NCI-H2081 (cell line): ENCODE measurements around the gene ZNF253.
"Not testable (repeated sequence)": the region's sequence is repeated elsewhere in the genome, so short reads cannot be mapped to it uniquely, and the experiment has no call there.

Experiments
- DNase-seq, 2 experiments: peaks; one replicate each; lab custom pipeline; 2025; lab: John Stamatoyannopoulos, UW

Gene ZNF253

DNA sequence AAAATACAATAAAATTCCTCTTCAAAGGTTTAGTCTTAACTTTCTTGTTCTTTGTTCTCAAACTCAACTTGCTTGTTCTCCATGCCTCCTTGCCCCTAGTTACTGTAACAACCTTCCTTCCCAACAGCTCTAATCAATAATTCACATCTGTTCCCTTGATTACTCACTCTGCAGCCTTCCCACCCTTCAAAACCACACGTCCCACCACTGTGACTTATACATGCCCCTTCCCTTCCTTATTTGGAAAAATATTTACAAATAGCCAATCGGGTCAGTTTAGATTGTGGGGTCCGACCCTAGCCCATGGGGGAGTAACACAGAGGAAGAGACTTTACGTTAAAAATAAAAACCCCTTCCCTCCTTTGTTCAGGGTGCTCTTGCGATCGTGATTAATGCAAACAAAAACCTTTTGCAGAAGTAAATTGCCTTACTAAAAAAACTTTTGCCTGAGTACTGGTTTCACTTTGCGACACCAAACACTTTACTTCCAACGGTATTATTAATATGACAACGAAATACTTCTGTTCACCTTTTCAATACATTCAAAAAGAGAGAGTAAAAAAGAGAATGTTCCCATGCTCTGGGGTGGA lies 34.6 kb downstream of the ZNF253 start:
- DNase-seq = no peak

DNA sequence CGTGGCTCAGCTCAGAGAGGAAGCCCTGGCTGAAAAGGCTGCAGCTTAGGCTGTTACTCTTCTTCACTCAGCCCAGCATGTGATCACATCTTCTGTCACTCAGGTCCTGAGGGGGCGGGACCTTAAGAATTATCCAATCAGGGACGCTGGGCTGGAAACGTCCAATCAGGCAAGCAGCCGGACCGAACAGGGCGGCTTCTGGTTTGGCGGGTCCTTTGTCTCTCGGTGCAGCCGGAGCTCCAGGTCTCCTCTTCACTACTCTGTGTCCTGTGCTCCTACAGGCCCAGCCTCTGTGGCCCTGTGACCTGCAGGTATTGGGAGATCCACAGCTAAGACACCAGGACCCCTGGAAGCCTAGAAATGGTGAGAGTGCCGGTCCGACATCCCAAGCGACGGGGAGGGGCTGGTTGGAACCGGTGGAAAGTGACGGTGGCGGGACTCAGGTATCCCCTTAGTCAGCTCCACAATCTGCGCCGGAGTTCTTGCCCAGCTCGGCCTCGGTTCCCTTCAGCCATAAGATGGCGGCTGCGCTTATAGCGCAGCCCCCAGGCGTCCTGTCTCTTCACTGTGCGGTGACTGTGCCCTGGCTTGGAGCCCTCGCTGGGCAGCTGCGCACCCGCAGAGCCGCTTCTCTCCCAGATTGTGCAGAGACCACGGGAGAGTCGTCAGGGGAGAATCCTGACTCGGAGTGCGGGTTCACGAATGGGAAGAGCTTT lies 35.2 kb downstream of the ZNF253 start, which contains the start of gene ZNF93:
ZNF93 (plus strand) TSS at position 218 of the 716 bp plus-strand sequence; CDS start at position 361, 143 bp downstream.
- peak; percentile 95 to 97 for DNase-seq

DNA sequence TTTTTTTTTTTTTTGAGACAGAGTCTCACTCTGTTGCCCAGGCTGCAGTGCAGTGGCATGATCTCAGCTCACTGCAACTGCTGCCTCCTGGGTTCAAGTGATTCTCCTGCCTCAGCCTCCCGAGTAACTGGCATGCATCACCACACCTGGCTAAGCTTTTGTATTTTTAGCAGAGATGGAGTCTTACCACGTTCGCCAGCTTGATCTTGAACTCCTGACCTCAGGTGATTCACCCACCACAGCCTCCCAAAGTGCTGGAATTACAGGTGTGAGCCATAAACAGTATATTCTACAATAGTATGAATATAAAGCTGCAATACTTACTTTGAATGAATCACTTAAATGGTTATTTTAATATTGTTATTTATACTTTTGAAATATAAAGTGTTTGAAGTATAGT lies 41.9 kb downstream of the ZNF253 start:
- not testable (repeated sequence) for DNase-seq

- DNase-seq = no peak
These were observed 44.0 kb downstream of the ZNF253 start for GRCh38 chr19:19909654-19910053.

DNA sequence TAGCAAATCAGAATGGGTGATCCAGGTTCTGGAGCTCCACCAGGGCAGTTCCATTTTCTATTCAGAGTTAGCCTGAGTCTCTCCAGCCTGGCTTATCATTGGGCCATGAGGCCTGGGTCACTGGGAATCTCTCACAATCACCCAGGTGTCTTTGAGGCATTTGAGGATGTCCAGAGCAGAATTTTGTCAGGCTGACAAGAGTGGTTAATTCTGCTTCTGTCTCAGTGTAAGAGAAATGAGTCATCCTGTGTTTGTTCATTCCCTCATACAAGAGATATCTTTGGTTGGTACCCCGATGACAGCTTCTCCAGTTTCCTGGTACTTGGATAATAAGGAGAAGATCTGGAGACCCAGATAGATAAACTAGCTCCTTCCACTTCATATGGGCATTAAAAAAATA lies 45.5 kb downstream of the ZNF253 start:
- no peak for DNase-seq

- no peak for DNase-seq
These were observed 48.9 kb downstream of the ZNF253 start for GRCh38 chr19:19914596-19914995.

- not testable (repeated sequence) for DNase-seq
These were observed 64.7 kb downstream of the ZNF253 start for GRCh38 chr19:19930417-19930816.

- not testable (repeated sequence) for DNase-seq
These were observed 68.0 kb downstream of the ZNF253 start for GRCh38 chr19:19933432-19934314.

DNA sequence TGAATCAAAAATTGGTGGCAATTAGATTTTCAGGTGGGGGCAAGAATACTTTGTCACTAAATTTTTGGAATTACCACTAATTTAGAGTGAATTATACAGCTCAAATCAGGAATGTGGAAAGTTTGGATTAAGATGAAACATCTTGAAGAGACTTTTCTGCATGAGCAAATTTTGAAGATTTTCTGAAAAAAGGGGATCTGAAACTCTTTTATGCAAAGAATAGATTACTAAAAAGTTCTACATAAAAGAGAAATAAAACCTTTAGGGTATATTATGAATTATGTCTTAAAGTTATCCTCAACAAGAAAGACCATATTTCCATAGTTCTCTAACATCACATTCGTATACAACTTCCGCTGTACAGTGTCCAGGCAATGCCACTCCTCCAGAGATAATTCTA lies 71.7 kb downstream of the ZNF253 start:
- no peak for DNase-seq

GRCh38 chr19:19938449-19938848 lies 72.8 kb downstream of the ZNF253 start:
- no peak for DNase-seq

- DNase-seq = no peak
These were observed 78.3 kb downstream of the ZNF253 start for GRCh38 chr19:19943848-19944582.
